Measurements from ENCODE around the gene LPP.

DNA sequence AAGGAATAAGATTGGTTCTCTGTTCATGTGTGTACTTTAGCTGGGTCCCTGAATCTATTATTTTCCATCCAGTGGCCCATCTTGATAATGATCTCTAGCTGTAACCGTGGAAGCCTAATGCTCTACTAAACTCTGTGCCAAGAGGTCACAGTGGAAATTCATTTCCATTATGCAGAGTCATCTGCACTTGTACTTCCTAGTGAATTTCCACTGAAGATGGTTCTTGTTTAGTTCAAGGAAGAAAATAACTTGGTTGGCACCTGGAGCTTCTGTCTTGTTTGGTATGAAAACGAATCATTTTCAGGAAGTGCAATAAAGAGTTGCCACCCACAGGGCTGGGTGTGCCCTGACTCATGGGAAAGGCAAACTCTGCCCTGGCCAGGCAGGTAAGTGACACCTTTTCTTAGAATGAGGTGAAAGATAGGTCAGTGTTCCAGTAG lies 10.3 kb downstream of the LPP start:
- TF ChIP-seq, protein P1, sequence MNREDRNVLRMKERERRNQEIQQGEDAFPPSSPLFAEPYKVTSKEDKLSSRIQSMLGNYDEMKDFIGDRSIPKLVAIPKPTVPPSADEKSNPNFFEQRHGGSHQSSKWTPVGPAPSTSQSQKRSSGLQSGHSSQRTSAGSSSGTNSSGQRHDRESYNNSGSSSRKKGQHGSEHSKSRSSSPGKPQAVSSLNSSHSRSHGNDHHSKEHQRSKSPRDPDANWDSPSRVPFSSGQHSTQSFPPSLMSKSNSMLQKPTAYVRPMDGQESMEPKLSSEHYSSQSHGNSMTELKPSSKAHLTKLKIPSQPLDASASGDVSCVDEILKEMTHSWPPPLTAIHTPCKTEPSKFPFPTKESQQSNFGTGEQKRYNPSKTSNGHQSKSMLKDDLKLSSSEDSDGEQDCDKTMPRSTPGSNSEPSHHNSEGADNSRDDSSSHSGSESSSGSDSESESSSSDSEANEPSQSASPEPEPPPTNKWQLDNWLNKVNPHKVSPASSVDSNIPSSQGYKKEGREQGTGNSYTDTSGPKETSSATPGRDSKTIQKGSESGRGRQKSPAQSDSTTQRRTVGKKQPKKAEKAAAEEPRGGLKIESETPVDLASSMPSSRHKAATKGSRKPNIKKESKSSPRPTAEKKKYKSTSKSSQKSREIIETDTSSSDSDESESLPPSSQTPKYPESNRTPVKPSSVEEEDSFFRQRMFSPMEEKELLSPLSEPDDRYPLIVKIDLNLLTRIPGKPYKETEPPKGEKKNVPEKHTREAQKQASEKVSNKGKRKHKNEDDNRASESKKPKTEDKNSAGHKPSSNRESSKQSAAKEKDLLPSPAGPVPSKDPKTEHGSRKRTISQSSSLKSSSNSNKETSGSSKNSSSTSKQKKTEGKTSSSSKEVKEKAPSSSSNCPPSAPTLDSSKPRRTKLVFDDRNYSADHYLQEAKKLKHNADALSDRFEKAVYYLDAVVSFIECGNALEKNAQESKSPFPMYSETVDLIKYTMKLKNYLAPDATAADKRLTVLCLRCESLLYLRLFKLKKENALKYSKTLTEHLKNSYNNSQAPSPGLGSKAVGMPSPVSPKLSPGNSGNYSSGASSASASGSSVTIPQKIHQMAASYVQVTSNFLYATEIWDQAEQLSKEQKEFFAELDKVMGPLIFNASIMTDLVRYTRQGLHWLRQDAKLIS (CRISPR knock-in tag; IDR thresholded peaks at IDR 0.05), result no peak
- TF ChIP-seq, protein P2, sequence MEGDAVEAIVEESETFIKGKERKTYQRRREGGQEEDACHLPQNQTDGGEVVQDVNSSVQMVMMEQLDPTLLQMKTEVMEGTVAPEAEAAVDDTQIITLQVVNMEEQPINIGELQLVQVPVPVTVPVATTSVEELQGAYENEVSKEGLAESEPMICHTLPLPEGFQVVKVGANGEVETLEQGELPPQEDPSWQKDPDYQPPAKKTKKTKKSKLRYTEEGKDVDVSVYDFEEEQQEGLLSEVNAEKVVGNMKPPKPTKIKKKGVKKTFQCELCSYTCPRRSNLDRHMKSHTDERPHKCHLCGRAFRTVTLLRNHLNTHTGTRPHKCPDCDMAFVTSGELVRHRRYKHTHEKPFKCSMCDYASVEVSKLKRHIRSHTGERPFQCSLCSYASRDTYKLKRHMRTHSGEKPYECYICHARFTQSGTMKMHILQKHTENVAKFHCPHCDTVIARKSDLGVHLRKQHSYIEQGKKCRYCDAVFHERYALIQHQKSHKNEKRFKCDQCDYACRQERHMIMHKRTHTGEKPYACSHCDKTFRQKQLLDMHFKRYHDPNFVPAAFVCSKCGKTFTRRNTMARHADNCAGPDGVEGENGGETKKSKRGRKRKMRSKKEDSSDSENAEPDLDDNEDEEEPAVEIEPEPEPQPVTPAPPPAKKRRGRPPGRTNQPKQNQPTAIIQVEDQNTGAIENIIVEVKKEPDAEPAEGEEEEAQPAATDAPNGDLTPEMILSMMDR (IDR thresholded peaks at IDR 0.05 in 2 of 3, conservative IDR thresholded peaks at IDR 0.05 in 1 of 3; ENCODE audit: insufficient read depth in 2 of 3, low read depth in 1 of 3, low read length in 3 of 3), result no peak
- TF ChIP-seq, protein P3, sequence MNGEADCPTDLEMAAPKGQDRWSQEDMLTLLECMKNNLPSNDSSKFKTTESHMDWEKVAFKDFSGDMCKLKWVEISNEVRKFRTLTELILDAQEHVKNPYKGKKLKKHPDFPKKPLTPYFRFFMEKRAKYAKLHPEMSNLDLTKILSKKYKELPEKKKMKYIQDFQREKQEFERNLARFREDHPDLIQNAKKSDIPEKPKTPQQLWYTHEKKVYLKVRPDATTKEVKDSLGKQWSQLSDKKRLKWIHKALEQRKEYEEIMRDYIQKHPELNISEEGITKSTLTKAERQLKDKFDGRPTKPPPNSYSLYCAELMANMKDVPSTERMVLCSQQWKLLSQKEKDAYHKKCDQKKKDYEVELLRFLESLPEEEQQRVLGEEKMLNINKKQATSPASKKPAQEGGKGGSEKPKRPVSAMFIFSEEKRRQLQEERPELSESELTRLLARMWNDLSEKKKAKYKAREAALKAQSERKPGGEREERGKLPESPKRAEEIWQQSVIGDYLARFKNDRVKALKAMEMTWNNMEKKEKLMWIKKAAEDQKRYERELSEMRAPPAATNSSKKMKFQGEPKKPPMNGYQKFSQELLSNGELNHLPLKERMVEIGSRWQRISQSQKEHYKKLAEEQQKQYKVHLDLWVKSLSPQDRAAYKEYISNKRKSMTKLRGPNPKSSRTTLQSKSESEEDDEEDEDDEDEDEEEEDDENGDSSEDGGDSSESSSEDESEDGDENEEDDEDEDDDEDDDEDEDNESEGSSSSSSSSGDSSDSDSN (IDR thresholded peaks at IDR 0.05; ENCODE audit: borderline replicate concordance in 1 of 2, low read depth in 2 of 2, low read length in 2 of 2), result no peak
- TF ChIP-seq, protein P4, sequence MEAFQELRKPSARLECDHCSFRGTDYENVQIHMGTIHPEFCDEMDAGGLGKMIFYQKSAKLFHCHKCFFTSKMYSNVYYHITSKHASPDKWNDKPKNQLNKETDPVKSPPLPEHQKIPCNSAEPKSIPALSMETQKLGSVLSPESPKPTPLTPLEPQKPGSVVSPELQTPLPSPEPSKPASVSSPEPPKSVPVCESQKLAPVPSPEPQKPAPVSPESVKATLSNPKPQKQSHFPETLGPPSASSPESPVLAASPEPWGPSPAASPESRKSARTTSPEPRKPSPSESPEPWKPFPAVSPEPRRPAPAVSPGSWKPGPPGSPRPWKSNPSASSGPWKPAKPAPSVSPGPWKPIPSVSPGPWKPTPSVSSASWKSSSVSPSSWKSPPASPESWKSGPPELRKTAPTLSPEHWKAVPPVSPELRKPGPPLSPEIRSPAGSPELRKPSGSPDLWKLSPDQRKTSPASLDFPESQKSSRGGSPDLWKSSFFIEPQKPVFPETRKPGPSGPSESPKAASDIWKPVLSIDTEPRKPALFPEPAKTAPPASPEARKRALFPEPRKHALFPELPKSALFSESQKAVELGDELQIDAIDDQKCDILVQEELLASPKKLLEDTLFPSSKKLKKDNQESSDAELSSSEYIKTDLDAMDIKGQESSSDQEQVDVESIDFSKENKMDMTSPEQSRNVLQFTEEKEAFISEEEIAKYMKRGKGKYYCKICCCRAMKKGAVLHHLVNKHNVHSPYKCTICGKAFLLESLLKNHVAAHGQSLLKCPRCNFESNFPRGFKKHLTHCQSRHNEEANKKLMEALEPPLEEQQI (IDR thresholded peaks at IDR 0.05), result no peak

Measured in K562 (cell line).